Panc1 (cell line): ENCODE measurements around the gene ANO4. TPM values are rescaled to one million over a fixed set of nuclear protein-coding genes. Genes with fewer than 3 reads are reported as not detected.

Experiments
- ATAC-seq: fragments of 200-7000 bp; cut with Tn5 transposase; 2 replicates; pipeline ENCODE4 v1.9.1; 2020; ENCODE audit warnings: mild to moderate bottlenecking, moderate library complexity
- BruUV-seq: library from RNA; stranded (reverse); fragments of 400-500 nt; replicated peaks from 2 replicates; lab custom pipeline; 2021; lab: Mats Ljungman, UMichigan
- CTCF ChIA-PET: fragments of 300-600 bp; sonication (Branson Sonifier 250); formaldehyde crosslinking; loops from one replicate; lab custom pipeline; 2022; ENCODE audit warnings: antibody characterized with exemption; lab: Charles Lee
- POLR2A ChIA-PET: fragments of 300-600 bp; sonication (Branson Sonifier 250); formaldehyde crosslinking; loops from one replicate; lab custom pipeline; 2022; ENCODE audit warnings: antibody characterized with exemption; lab: Charles Lee
- DNase-seq: peaks from one replicate; pipeline ENCODE4 v3.0.0-alpha.2; 2010; ENCODE audit warnings: low read depth, low spot score
- H3K27ac ChIP-seq: 2 replicates; pipeline ENCODE4 v1.5.1; 2011; ENCODE audit warnings: mild to moderate bottlenecking, low read length, inconsistent platforms
- H3K27me3 ChIP-seq: fragments of 200-500 bp; sonication (Bioruptor generic); 2 replicates; pipeline ENCODE4 v1.6.0; 2014; ENCODE audit warnings: low read length, inconsistent platforms; ENCODE audit not compliant: control insufficient read depth, insufficient read depth
- H3K36me3 ChIP-seq: fragments of 200-500 bp; sonication (Bioruptor generic); 2 replicates; pipeline ENCODE4 v1.5.1; 2014; ENCODE audit warnings: inconsistent platforms, mild to moderate bottlenecking, low read length, moderate library complexity; ENCODE audit not compliant: control insufficient read depth, insufficient read depth
- H3K4me1 ChIP-seq: 2 replicates; pipeline ENCODE4 v1.5.1; 2011; ENCODE audit warnings: inconsistent platforms, mild to moderate bottlenecking, low read length, moderate library complexity; ENCODE audit not compliant: control insufficient read depth, insufficient read depth
- H3K4me3 ChIP-seq, 2 experiments: 2 replicates each; pipeline ENCODE4 v1.5.1; 2011 to 2012; ENCODE audit warnings: low read depth in 2 of 2, low read length in 2 of 2, mild to moderate bottlenecking in 2 of 2, inconsistent platforms in 1 of 2, moderate library complexity in 1 of 2
- H3K9me3 ChIP-seq: fragments of 200-500 bp; sonication (Bioruptor generic); 2 replicates; pipeline ENCODE4 v1.5.1; 2014; ENCODE audit warnings: low read depth, mild to moderate bottlenecking, inconsistent platforms, low read length, moderate library complexity; ENCODE audit not compliant: control insufficient read depth, insufficient read depth
- CTCF ChIP-seq: fragments of 450-650 bp; IDR thresholded peaks from 2 replicates; pipeline ENCODE4 v1.5.1; 2017; ENCODE audit warnings: mild to moderate bottlenecking
- POLR2AphosphoS5 ChIP-seq: IDR thresholded peaks from 2 replicates; pipeline ENCODE4 v1.6.1; 2012; ENCODE audit warnings: mild to moderate bottlenecking, low read depth, low read length, moderate library complexity
- SIN3A ChIP-seq: IDR thresholded peaks from 2 replicates; pipeline ENCODE4 v1.6.1; 2012; ENCODE audit warnings: low read depth, mild to moderate bottlenecking, low read length, moderate library complexity, borderline replicate concordance; ENCODE audit not compliant: insufficient read depth
- TCF7L2 ChIP-seq: IDR thresholded peaks from 2 replicates; pipeline ENCODE4 v1.6.1; 2011; ENCODE audit warnings: mild to moderate bottlenecking, low read depth, low read length, inconsistent platforms
- in situ Hi-C: cut with HindIII; loops from 2 replicates; pipeline ENCODE4 v1.10.0; 2016; ENCODE audit warnings: low sequenced_read_pairs, low pct_unique_long_range_greater_than_20kb
- intact Hi-C: fragments of 100-400 bp; cut with micrococcal nuclease; formaldehyde crosslinking; loops from one replicate; pipeline ENCODE4 v1.10.0; 2022; ENCODE audit not compliant: unreplicated experiment
- total RNA-seq: library from RNA; stranded (reverse); gene quantifications from one replicate; pipeline ENCODE4 v1.2.1, GENCODE V29; 2021; ENCODE audit not compliant: unreplicated experiment
- TF ChIP-seq, protein P1 (sequence below), 2 experiments: IDR thresholded peaks; 2 replicates each; pipeline ENCODE4 v1.6.1; 2011 to 2012; ENCODE audit warnings: low read depth in 2 of 2, control low read depth in 1 of 2, low read length in 1 of 2, mild to moderate bottlenecking in 1 of 2, moderate library complexity in 1 of 2; ENCODE audit not compliant: insufficient read depth in 1 of 2

The ANO4 gene
- total RNA-seq, 1 experiment from 2014 or later: not detected

DNA sequence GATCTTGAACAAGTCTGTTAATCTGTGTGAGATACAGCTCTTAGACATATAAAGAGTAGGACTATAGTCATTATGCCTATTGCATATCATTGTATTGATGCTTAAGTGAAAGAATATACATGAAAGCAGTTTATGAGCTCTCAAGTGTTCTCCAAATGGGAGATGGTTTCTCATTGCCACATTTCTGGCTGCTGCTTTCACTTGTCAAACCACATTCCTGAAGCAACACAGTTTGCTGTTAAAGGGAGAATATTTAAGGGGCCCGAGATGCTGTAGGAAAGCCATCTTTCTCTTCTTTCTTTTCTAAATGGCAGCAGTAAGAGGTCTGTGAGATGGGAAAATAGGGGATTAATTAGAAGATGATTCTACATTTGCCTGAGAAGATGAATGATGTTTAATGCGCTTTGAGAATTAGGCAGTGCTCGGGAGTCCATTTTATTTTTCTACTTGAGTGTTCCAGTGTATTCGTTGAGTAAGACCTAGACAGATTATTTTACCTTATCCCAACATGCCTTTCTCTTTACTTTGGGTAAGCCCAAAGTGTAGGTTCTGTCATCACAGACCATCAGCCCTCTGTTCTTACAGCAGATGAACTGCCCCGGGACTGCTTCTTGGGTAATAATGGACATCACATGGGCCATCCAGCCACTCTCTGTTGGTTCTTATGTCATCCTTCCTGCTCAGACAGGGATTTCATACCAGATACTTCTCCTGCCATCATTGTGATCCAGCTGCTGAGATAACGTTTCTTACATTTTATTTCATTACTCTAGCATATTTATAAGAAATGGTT is 35.6 kb downstream of the ANO4 start:
- no TSS peak for BruUV-seq
- Histone ChIP-seq H3K36me3 (no peaks in the 10 kb centered on the region), H3K4me1 (no peaks in the 10 kb centered on the region), H3K4me3 (no peak overlapping the region), H3K9me3 (no peaks in the 10 kb centered on the region), H3K27me3 (no peaks in the 10 kb centered on the region), H3K27ac (no peak overlapping the region)
- in situ Hi-C loops: no loop called here
- ChIA-PET CTCF (no interaction called here), POLR2A (no interaction called here)
- intact Hi-C loops: no loop called here
- ATAC-seq (no peak), DNase-seq (no peak)
- TF ChIP-seq, protein P1, sequence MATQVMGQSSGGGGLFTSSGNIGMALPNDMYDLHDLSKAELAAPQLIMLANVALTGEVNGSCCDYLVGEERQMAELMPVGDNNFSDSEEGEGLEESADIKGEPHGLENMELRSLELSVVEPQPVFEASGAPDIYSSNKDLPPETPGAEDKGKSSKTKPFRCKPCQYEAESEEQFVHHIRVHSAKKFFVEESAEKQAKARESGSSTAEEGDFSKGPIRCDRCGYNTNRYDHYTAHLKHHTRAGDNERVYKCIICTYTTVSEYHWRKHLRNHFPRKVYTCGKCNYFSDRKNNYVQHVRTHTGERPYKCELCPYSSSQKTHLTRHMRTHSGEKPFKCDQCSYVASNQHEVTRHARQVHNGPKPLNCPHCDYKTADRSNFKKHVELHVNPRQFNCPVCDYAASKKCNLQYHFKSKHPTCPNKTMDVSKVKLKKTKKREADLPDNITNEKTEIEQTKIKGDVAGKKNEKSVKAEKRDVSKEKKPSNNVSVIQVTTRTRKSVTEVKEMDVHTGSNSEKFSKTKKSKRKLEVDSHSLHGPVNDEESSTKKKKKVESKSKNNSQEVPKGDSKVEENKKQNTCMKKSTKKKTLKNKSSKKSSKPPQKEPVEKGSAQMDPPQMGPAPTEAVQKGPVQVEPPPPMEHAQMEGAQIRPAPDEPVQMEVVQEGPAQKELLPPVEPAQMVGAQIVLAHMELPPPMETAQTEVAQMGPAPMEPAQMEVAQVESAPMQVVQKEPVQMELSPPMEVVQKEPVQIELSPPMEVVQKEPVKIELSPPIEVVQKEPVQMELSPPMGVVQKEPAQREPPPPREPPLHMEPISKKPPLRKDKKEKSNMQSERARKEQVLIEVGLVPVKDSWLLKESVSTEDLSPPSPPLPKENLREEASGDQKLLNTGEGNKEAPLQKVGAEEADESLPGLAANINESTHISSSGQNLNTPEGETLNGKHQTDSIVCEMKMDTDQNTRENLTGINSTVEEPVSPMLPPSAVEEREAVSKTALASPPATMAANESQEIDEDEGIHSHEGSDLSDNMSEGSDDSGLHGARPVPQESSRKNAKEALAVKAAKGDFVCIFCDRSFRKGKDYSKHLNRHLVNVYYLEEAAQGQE (IDR thresholded peaks at IDR 0.05; ENCODE audit: insufficient read depth in 1 of 2, low read depth in 2 of 2, low read length in 1 of 2): no peak
- TF ChIP-seq POLR2AphosphoS5 (no peak), SIN3A (no peak)

GRCh38 chr12:100833282-100833681 is 38.7 kb downstream of the ANO4 start:
- no peaks in the 10 kb centered on the region for H3K4me1 ChIP-seq
- no peaks in the 10 kb centered on the region for H3K9me3 ChIP-seq
- TF ChIP-seq TCF7L2 (no peak), SIN3A (no peak), POLR2AphosphoS5 (no peak), CTCF (no peak)
- TF ChIP-seq, protein P1 (IDR thresholded peaks at IDR 0.05; ENCODE audit: insufficient read depth in 1 of 2, low read depth in 2 of 2, low read length in 1 of 2): no peak
- no TSS peak for BruUV-seq
- ChIA-PET CTCF (no interaction called here), POLR2A (no interaction called here)
- H3K36me3 ChIP-seq: no peaks in the 10 kb centered on the region
- DNase-seq: no peak
- no peak for ATAC-seq
- H3K27me3 ChIP-seq: no peaks in the 10 kb centered on the region
- intact Hi-C loops (no loop called here), in situ Hi-C loops (no loop called here)
- H3K4me3 ChIP-seq: no peak overlapping the region
- no peak overlapping the region for H3K27ac ChIP-seq
